Naive thymus-derived CD8-positive, alpha-beta T cell (primary cell): Measurements from ENCODE around the gene NAT16. TPM values are rescaled to one million over a fixed set of nuclear protein-coding genes. Genes with fewer than 3 reads are reported as not detected.
"Not testable (repeated sequence)": the region's sequence is repeated elsewhere in the genome, so short reads cannot be mapped to it uniquely, and the experiment has no call there.

Experiments
- ATAC-seq, 2 donors: fragments of 150-1000 bp; cut with Tn5 transposase in 1 of 2; sonication (Bioruptor Pico), chemical (Tn5 transposase) in 1 of 2; 1 replicate in 1 of 2; 2 replicates in 1 of 2; pipeline ENCODE4 v1.10.0; 2021; ENCODE audit warnings: mild to moderate bottlenecking in 2 of 2, moderate library complexity in 2 of 2
- POLR2A ChIA-PET: fragments of 350-600 bp; sonication (Branson Sonifier 250); formaldehyde crosslinking; loops from one replicate; lab custom pipeline; 2021; ENCODE audit warnings: antibody characterized with exemption; lab: Charles Lee
- DNase-seq, 10 donors: peaks; one replicate each; pipeline versions ENCODE4 v3.0.0 to v3.0.0-alpha.2; 2020 to 2022
- H3K27ac Mint-ChIP-seq, 10 donors: one replicate each; pipeline ENCODE4 v1.8.0; 2020 to 2022; ENCODE audit warnings: mild to moderate bottlenecking in 10 of 10, mixed read lengths in 10 of 10, moderate library complexity in 4 of 10, inconsistent platforms in 1 of 10
- H3K27me3 Mint-ChIP-seq, 5 donors: one replicate each; pipeline ENCODE4 v1.8.0; 2021 to 2022; ENCODE audit warnings: mixed read lengths in 5 of 5
- H3K36me3 Mint-ChIP-seq, 3 donors: one replicate each; pipeline ENCODE4 v1.8.0; 2020 to 2022; ENCODE audit warnings: mixed read lengths in 3 of 3, mild to moderate bottlenecking in 2 of 3, inconsistent platforms in 1 of 3
- H3K4me1 Mint-ChIP-seq, 4 donors: one replicate each; pipeline ENCODE4 v1.8.0; 2021 to 2022; ENCODE audit warnings: mixed read lengths in 4 of 4
- H3K4me3 Mint-ChIP-seq, 10 donors: one replicate each; pipeline ENCODE4 v1.8.0; 2020 to 2022; ENCODE audit warnings: mild to moderate bottlenecking in 10 of 10, mixed read lengths in 10 of 10, moderate library complexity in 6 of 10, inconsistent platforms in 1 of 10
- H3K9me3 Mint-ChIP-seq, 9 donors: one replicate each; pipeline ENCODE4 v1.8.0; 2020 to 2022; ENCODE audit warnings: mixed read lengths in 9 of 9, mild to moderate bottlenecking in 3 of 9, inconsistent platforms in 1 of 9, moderate library complexity in 1 of 9
- polyA plus RNA-seq, 3 donors: library from polyadenylated mRNA; unstranded; fragments of 300-500 nt; fragmentation: Illumina TruSeq; gene quantifications; one replicate each; pipeline ENCODE4 v1.2.3, GENCODE V29; 2021
- total RNA-seq, 8 experiments: library from RNA in 2 of 8; stranded (reverse) in 2 of 8; gene quantifications; one replicate each; pipeline ENCODE4 v1.2.3 and lab custom pipeline; 2021 to 2026

Gene NAT16
- total and polyA plus RNA-seq, 5 experiments from 2014 or later = not detected

GRCh38 chr7:101200862-101201599 lies 20.9 kb upstream of the NAT16 start, which contains the start of gene MOGAT3:
Gene MOGAT3 (minus strand): TSS chr7:101201036. CDS start chr7:101200854, 182 bp downstream.
- peak within 1 kb of the TSS in 1 of 10 donors; percentile 65 for H3K27ac Mint-ChIP-seq
- peak within 1 kb of the TSS in 7 of 10 donors; percentile 36 to 70 (median 51) for H3K4me3 Mint-ChIP-seq
- no peak for DNase-seq
- H3K9me3 Mint-ChIP-seq = peaks cover 0 to 2% (median 0%) of the 10 kb centered on the region in 9 donors
- peaks cover 2 to 24% (median 14%) of the 10 kb centered on the region in 4 donors for H3K4me1 Mint-ChIP-seq
- peaks cover 9 to 49% (median 26%) of the 10 kb centered on the region in 5 donors for H3K27me3 Mint-ChIP-seq
- ATAC-seq = peak in 1 of 2 donors; percentile 55
- H3K36me3 Mint-ChIP-seq = peaks cover 0 to 7% (median 3%) of the 10 kb centered on the region in 3 donors
- POLR2A ChIA-PET = no interaction called here

GRCh38 chr7:101200504-101200861 lies 20.4 kb upstream of the NAT16 start:
- Mint-ChIP-seq H3K27ac (peak overlapping the region in 1 of 10 donors; percentile 65), H3K4me3 (peak overlapping the region in 2 of 10 donors; percentile 44 to 55), H3K9me3 (peaks cover 0 to 2% (median 0%) of the 10 kb centered on the region in 9 donors), H3K4me1 (peaks cover 2 to 24% (median 14%) of the 10 kb centered on the region in 4 donors), H3K36me3 (peaks cover 0 to 2% (median 0%) of the 10 kb centered on the region in 3 donors), H3K27me3 (peaks cover 9 to 49% (median 26%) of the 10 kb centered on the region in 5 donors)
- POLR2A ChIA-PET = no interaction called here
- ATAC-seq (no peak), DNase-seq (no peak)

GRCh38 chr7:101199522-101199921 lies 19.4 kb upstream of the NAT16 start:
- peaks cover 2 to 24% (median 14%) of the 10 kb centered on the region in 4 donors for H3K4me1 Mint-ChIP-seq
- H3K27ac Mint-ChIP-seq, ATAC-seq, H3K9me3 Mint-ChIP-seq, POLR2A ChIA-PET, H3K36me3 Mint-ChIP-seq, H3K4me3 Mint-ChIP-seq, DNase-seq: not testable (repeated sequence)
- peaks cover 11 to 52% (median 26%) of the 10 kb centered on the region in 5 donors for H3K27me3 Mint-ChIP-seq

- ATAC-seq = no peak
- POLR2A ChIA-PET = no interaction called here
- no peak for DNase-seq
- H3K27ac Mint-ChIP-seq = peak overlapping the region in 1 of 10 donors; percentile 34
- H3K4me3 Mint-ChIP-seq = no peak overlapping the region
- peaks cover 9 to 45% (median 22%) of the 10 kb centered on the region in 5 donors for H3K27me3 Mint-ChIP-seq
- H3K36me3 Mint-ChIP-seq = no peaks in the 10 kb centered on the region
- H3K4me1 Mint-ChIP-seq = peaks cover 2 to 15% (median 7%) of the 10 kb centered on the region in 4 donors
- H3K9me3 Mint-ChIP-seq = peaks cover 0 to 2% (median 0%) of the 10 kb centered on the region in 9 donors
These were observed 18.4 kb upstream of the NAT16 start for GRCh38 chr7:101198476-101198875.

- POLR2A ChIA-PET = no interaction called here
- ATAC-seq (no peak), DNase-seq (no peak)
- H3K4me1 Mint-ChIP-seq = peaks cover 2 to 11% (median 7%) of the 10 kb centered on the region in 4 donors
- H3K27me3 Mint-ChIP-seq = peaks cover 9 to 43% (median 22%) of the 10 kb centered on the region in 5 donors
- no peaks in the 10 kb centered on the region for H3K36me3 Mint-ChIP-seq
- H3K4me3 Mint-ChIP-seq = no peak overlapping the region
- peaks cover 0 to 2% (median 0%) of the 10 kb centered on the region in 9 donors for H3K9me3 Mint-ChIP-seq
- H3K27ac Mint-ChIP-seq = no peak overlapping the region
These were observed 17.9 kb upstream of the NAT16 start for GRCh38 chr7:101197991-101198390.

GRCh38 chr7:101195884-101196283 lies 15.8 kb upstream of the NAT16 start:
- ATAC-seq (no peak), DNase-seq (no peak)
- Mint-ChIP-seq H3K4me1 (peaks cover 0 to 5% (median 4%) of the 10 kb centered on the region in 4 donors), H3K27ac (no peak overlapping the region), H3K36me3 (no peaks in the 10 kb centered on the region), H3K4me3 (no peak overlapping the region), H3K27me3 (peaks cover 7 to 28% (median 14%) of the 10 kb centered on the region in 5 donors), H3K9me3 (no peaks in the 10 kb centered on the region)
- POLR2A ChIA-PET = no interaction called here

GRCh38 chr7:101189109-101189508 lies 9.0 kb upstream of the NAT16 start:
- Mint-ChIP-seq H3K27me3 (peaks cover 11 to 23% (median 17%) of the 10 kb centered on the region in 5 donors), H3K36me3 (no peaks in the 10 kb centered on the region), H3K4me1 (peaks cover 0 to 2% (median under 1%) of the 10 kb centered on the region in 4 donors), H3K27ac (no peak overlapping the region), H3K9me3 (no peaks in the 10 kb centered on the region), H3K4me3 (no peak overlapping the region)
- POLR2A ChIA-PET = no interaction called here
- DNase-seq = no peak
- ATAC-seq = no peak

- ATAC-seq (no peak), DNase-seq (no peak)
- Mint-ChIP-seq H3K27me3 (peaks cover 18 to 33% (median 26%) of the 10 kb centered on the region in 5 donors), H3K27ac (no peak overlapping the region), H3K4me1 (peaks cover 0 to 2% (median under 1%) of the 10 kb centered on the region in 4 donors), H3K9me3 (peaks cover 0 to 2% (median 0%) of the 10 kb centered on the region in 9 donors), H3K4me3 (no peak overlapping the region), H3K36me3 (peaks cover 0 to 4% (median 0%) of the 10 kb centered on the region in 3 donors)
- POLR2A ChIA-PET = interaction anchor here (0.6 kb wide), 1 partner anchor 47 kb away, joined by 3 read pairs; no protein-coding TSS in a partner anchor
These were observed 6.8 kb upstream of the NAT16 start for GRCh38 chr7:101186844-101187428.

- POLR2A ChIA-PET = interaction anchor here (0.6 to 1.0 kb wide), 2 partner anchors 26 to 46 kb away, joined by 3 read pairs; no protein-coding TSS in a partner anchor
- Mint-ChIP-seq H3K27ac (no peak overlapping the region), H3K36me3 (peaks cover 0 to 4% (median 0%) of the 10 kb centered on the region in 3 donors), H3K9me3 (peaks cover 0 to 2% (median 0%) of the 10 kb centered on the region in 9 donors), H3K4me3 (no peak overlapping the region), H3K4me1 (peaks cover 0 to 2% (median under 1%) of the 10 kb centered on the region in 4 donors), H3K27me3 (peaks cover 20 to 37% (median 27%) of the 10 kb centered on the region in 5 donors)
- DNase-seq (no peak), ATAC-seq (no peak)
These were observed 6.1 kb upstream of the NAT16 start for GRCh38 chr7:101186194-101186593.

GRCh38 chr7:101185258-101185839 lies 5.3 kb upstream of the NAT16 start:
- Mint-ChIP-seq H3K27ac (no peak overlapping the region), H3K36me3 (peaks cover 0 to 8% (median 0%) of the 10 kb centered on the region in 3 donors), H3K27me3 (peaks cover 25 to 45% (median 33%) of the 10 kb centered on the region in 5 donors), H3K4me1 (peaks cover 4 to 7% (median 5%) of the 10 kb centered on the region in 4 donors), H3K4me3 (no peak overlapping the region), H3K9me3 (peaks cover 0 to 2% (median 0%) of the 10 kb centered on the region in 9 donors)
- no peak for ATAC-seq
- DNase-seq = no peak
- POLR2A ChIA-PET = interaction anchor here (1.0 kb wide), 1 partner anchor 26 kb away, joined by 3 read pairs; no protein-coding TSS in a partner anchor

GRCh38 chr7:101179713-101180112 lies 380 bp downstream of the NAT16 start:
- Mint-ChIP-seq H3K4me3 (peak overlapping the region in 5 of 10 donors; percentile 13 to 69 (median 61)), H3K9me3 (peaks cover 0 to 4% (median 0%) of the 10 kb centered on the region in 9 donors), H3K27ac (no peak overlapping the region), H3K36me3 (peaks cover 0 to 8% (median 0%) of the 10 kb centered on the region in 3 donors), H3K27me3 (peaks cover 41 to 84% (median 57%) of the 10 kb centered on the region in 5 donors), H3K4me1 (peaks cover 11 to 23% (median 15%) of the 10 kb centered on the region in 4 donors)
- DNase-seq (no peak), ATAC-seq (peak in 1 of 2 donors; percentile 7)
- POLR2A ChIA-PET = no interaction called here

GRCh38 chr7:101179117-101179516 lies 976 bp downstream of the NAT16 start:
- Mint-ChIP-seq H3K27me3 (peaks cover 39 to 85% (median 59%) of the 10 kb centered on the region in 5 donors), H3K4me3 (peak overlapping the region; percentile 12 to 69 (median 58)), H3K27ac (no peak overlapping the region), H3K36me3 (peaks cover 0 to 9% (median 0%) of the 10 kb centered on the region in 3 donors), H3K4me1 (peaks cover 14 to 29% (median 19%) of the 10 kb centered on the region in 4 donors), H3K9me3 (peaks cover 0 to 5% (median 0%) of the 10 kb centered on the region in 9 donors)
- POLR2A ChIA-PET = interaction anchor here (0.7 kb wide), 1 partner anchor 473 kb away, joined by 5 read pairs; the partner anchor contains the start of gene POP7
- no peak for DNase-seq
- peak in 1 of 2 donors; percentile 17 for ATAC-seq
